K562 (cell line): Measurements from ENCODE around the gene CLSTN1. TPM values are rescaled to one million over a fixed set of nuclear protein-coding genes. Genes with fewer than 3 reads are reported as not detected.
A peak's percentile ranks its signal among the peaks of the same experiment; 100 is the strongest.

Experiments used
- TCF3 ChIP-seq: sonication (generic); formaldehyde crosslinking; IDR thresholded peaks from 2 replicates; pipeline ENCODE4 v1.4.0; 2020; ENCODE audit warnings: mild to moderate bottlenecking, missing genetic modification reagents
- polyA plus RNA-seq, 8 experiments: library from polyadenylated mRNA; depleted of rRNA in 4 of 8; stranded (reverse) in 5 of 8; unstranded in 3 of 8; fragments of >200 nt; fragmentation: Nextera tagmentation in 2 of 8; fragmentation: Illumina TruSeq in 1 of 8; extraction: Ambion mirVana in 2 of 8; extraction: Trizol in 1 of 8; gene quantifications; 2 replicates each; pipeline versions ENCODE4 v1.2.1 to v1.2.3, GENCODE V29; 2011 to 2014; ENCODE audit warnings: inconsistent platforms in 1 of 8, missing spikeins in 1 of 8
- total RNA-seq, 7 experiments: library from RNA; depleted of rRNA in 6 of 7; stranded (reverse); fragments of >200 nt in 6 of 7; fragmentation: Illumina TruSeq in 2 of 7; extraction: Trizol in 2 of 7; gene quantifications; 2 replicates each; pipeline versions ENCODE4 v1.2.1 to v1.2.3, GENCODE V29; 2011 to 2021; ENCODE audit warnings: low replicate concordance in 1 of 7
- TF ChIP-seq, protein P1 (sequence below): fragments of 450-650 bp; IDR thresholded peaks from 2 replicates; pipeline ENCODE4 v1.6.1; 2018; ENCODE audit not compliant: partially characterized antibody
- TF ChIP-seq, protein P2 (sequence below), 3 experiments: IDR thresholded peaks in 2 of 3; conservative IDR thresholded peaks in 1 of 3; 2 replicates each; pipeline ENCODE4 v1.5.1; 2011 to 2012; ENCODE audit warnings: low read length in 3 of 3, mild to moderate bottlenecking in 3 of 3, control low read depth in 2 of 3, improper control_type of control experiment in 1 of 3, inconsistent platforms in 1 of 3, low read depth in 1 of 3, mixed read lengths in 1 of 3, moderate library complexity in 1 of 3; ENCODE audit not compliant: insufficient read depth in 2 of 3
- TF ChIP-seq, protein P3 (sequence below): fragments of 450-650 bp; IDR thresholded peaks from 2 replicates; pipeline ENCODE4 v1.6.1; 2017; ENCODE audit warnings: antibody characterized with exemption, mild to moderate bottlenecking
- TF ChIP-seq, protein P4 (sequence below): fragments of 450-650 bp; IDR thresholded peaks from 2 replicates; pipeline ENCODE4 v1.6.1; 2016; ENCODE audit warnings: mild to moderate bottlenecking, moderate library complexity

Gene CLSTN1
- total and polyA plus RNA-seq, 9 of the 15 experiments (the other 6 are each of a cell fraction or from before 2014, with no cell fraction given), result 1.1 to 32.5 (median 13.3) TPM

DNA sequence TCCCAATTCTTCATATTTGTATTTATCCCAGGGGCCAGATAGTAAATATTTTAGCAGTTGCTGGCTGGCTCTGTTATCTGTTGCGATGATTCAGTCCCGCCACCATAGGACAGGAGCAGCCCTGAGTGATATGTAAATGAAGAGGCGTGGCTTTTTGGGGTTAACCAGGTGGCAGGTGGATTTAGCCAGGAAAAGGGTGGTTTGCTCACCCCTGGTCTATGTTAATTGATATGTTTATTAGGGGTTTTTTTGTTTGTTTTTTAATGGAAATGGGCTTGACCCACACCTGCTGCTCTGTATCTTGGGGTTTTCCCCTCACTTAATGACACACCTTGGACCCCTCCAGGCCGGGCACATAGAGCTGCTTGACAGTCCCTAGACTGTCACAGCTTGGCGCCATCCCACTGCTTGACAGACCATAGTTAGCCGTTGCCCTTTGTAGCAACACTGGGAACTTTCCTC lies 109.5 kb downstream of the CLSTN1 start (continued):
- TF ChIP-seq, protein P1, sequence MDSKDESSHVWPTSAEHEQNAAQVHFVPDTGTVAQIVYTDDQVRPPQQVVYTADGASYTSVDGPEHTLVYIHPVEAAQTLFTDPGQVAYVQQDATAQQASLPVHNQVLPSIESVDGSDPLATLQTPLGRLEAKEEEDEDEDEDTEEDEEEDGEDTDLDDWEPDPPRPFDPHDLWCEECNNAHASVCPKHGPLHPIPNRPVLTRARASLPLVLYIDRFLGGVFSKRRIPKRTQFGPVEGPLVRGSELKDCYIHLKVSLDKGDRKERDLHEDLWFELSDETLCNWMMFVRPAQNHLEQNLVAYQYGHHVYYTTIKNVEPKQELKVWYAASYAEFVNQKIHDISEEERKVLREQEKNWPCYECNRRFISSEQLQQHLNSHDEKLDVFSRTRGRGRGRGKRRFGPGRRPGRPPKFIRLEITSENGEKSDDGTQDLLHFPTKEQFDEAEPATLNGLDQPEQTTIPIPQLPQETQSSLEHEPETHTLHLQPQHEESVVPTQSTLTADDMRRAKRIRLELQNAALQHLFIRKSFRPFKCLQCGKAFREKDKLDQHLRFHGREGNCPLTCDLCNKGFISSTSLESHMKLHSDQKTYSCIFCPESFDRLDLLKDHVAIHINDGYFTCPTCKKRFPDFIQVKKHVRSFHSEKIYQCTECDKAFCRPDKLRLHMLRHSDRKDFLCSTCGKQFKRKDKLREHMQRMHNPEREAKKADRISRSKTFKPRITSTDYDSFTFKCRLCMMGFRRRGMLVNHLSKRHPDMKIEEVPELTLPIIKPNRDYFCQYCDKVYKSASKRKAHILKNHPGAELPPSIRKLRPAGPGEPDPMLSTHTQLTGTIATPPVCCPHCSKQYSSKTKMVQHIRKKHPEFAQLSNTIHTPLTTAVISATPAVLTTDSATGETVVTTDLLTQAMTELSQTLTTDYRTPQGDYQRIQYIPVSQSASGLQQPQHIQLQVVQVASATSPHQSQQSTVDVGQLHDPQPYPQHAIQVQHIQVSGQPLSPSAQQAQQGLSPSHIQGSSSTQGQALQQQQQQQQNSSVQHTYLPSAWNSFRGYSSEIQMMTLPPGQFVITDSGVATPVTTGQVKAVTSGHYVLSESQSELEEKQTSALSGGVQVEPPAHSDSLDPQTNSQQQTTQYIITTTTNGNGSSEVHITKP, result peak; percentile 77
- TF ChIP-seq TCF3, result peak; percentile 36
- TF ChIP-seq, protein P2, sequence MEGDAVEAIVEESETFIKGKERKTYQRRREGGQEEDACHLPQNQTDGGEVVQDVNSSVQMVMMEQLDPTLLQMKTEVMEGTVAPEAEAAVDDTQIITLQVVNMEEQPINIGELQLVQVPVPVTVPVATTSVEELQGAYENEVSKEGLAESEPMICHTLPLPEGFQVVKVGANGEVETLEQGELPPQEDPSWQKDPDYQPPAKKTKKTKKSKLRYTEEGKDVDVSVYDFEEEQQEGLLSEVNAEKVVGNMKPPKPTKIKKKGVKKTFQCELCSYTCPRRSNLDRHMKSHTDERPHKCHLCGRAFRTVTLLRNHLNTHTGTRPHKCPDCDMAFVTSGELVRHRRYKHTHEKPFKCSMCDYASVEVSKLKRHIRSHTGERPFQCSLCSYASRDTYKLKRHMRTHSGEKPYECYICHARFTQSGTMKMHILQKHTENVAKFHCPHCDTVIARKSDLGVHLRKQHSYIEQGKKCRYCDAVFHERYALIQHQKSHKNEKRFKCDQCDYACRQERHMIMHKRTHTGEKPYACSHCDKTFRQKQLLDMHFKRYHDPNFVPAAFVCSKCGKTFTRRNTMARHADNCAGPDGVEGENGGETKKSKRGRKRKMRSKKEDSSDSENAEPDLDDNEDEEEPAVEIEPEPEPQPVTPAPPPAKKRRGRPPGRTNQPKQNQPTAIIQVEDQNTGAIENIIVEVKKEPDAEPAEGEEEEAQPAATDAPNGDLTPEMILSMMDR (IDR thresholded peaks at IDR 0.05 in 2 of 3, conservative IDR thresholded peaks at IDR 0.05 in 1 of 3; ENCODE audit: insufficient read depth in 2 of 3, low read depth in 1 of 3, low read length in 3 of 3), result no peak
- TF ChIP-seq, protein P3, sequence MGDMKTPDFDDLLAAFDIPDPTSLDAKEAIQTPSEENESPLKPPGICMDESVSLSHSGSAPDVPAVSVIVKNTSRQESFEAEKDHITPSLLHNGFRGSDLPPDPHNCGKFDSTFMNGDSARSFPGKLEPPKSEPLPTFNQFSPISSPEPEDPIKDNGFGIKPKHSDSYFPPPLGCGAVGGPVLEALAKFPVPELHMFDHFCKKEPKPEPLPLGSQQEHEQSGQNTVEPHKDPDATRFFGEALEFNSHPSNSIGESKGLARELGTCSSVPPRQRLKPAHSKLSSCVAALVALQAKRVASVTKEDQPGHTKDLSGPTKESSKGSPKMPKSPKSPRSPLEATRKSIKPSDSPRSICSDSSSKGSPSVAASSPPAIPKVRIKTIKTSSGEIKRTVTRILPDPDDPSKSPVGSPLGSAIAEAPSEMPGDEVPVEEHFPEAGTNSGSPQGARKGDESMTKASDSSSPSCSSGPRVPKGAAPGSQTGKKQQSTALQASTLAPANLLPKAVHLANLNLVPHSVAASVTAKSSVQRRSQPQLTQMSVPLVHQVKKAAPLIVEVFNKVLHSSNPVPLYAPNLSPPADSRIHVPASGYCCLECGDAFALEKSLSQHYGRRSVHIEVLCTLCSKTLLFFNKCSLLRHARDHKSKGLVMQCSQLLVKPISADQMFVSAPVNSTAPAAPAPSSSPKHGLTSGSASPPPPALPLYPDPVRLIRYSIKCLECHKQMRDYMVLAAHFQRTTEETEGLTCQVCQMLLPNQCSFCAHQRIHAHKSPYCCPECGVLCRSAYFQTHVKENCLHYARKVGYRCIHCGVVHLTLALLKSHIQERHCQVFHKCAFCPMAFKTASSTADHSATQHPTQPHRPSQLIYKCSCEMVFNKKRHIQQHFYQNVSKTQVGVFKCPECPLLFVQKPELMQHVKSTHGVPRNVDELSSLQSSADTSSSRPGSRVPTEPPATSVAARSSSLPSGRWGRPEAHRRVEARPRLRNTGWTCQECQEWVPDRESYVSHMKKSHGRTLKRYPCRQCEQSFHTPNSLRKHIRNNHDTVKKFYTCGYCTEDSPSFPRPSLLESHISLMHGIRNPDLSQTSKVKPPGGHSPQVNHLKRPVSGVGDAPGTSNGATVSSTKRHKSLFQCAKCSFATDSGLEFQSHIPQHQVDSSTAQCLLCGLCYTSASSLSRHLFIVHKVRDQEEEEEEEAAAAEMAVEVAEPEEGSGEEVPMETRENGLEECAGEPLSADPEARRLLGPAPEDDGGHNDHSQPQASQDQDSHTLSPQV, result no peak
- TF ChIP-seq, protein P4, sequence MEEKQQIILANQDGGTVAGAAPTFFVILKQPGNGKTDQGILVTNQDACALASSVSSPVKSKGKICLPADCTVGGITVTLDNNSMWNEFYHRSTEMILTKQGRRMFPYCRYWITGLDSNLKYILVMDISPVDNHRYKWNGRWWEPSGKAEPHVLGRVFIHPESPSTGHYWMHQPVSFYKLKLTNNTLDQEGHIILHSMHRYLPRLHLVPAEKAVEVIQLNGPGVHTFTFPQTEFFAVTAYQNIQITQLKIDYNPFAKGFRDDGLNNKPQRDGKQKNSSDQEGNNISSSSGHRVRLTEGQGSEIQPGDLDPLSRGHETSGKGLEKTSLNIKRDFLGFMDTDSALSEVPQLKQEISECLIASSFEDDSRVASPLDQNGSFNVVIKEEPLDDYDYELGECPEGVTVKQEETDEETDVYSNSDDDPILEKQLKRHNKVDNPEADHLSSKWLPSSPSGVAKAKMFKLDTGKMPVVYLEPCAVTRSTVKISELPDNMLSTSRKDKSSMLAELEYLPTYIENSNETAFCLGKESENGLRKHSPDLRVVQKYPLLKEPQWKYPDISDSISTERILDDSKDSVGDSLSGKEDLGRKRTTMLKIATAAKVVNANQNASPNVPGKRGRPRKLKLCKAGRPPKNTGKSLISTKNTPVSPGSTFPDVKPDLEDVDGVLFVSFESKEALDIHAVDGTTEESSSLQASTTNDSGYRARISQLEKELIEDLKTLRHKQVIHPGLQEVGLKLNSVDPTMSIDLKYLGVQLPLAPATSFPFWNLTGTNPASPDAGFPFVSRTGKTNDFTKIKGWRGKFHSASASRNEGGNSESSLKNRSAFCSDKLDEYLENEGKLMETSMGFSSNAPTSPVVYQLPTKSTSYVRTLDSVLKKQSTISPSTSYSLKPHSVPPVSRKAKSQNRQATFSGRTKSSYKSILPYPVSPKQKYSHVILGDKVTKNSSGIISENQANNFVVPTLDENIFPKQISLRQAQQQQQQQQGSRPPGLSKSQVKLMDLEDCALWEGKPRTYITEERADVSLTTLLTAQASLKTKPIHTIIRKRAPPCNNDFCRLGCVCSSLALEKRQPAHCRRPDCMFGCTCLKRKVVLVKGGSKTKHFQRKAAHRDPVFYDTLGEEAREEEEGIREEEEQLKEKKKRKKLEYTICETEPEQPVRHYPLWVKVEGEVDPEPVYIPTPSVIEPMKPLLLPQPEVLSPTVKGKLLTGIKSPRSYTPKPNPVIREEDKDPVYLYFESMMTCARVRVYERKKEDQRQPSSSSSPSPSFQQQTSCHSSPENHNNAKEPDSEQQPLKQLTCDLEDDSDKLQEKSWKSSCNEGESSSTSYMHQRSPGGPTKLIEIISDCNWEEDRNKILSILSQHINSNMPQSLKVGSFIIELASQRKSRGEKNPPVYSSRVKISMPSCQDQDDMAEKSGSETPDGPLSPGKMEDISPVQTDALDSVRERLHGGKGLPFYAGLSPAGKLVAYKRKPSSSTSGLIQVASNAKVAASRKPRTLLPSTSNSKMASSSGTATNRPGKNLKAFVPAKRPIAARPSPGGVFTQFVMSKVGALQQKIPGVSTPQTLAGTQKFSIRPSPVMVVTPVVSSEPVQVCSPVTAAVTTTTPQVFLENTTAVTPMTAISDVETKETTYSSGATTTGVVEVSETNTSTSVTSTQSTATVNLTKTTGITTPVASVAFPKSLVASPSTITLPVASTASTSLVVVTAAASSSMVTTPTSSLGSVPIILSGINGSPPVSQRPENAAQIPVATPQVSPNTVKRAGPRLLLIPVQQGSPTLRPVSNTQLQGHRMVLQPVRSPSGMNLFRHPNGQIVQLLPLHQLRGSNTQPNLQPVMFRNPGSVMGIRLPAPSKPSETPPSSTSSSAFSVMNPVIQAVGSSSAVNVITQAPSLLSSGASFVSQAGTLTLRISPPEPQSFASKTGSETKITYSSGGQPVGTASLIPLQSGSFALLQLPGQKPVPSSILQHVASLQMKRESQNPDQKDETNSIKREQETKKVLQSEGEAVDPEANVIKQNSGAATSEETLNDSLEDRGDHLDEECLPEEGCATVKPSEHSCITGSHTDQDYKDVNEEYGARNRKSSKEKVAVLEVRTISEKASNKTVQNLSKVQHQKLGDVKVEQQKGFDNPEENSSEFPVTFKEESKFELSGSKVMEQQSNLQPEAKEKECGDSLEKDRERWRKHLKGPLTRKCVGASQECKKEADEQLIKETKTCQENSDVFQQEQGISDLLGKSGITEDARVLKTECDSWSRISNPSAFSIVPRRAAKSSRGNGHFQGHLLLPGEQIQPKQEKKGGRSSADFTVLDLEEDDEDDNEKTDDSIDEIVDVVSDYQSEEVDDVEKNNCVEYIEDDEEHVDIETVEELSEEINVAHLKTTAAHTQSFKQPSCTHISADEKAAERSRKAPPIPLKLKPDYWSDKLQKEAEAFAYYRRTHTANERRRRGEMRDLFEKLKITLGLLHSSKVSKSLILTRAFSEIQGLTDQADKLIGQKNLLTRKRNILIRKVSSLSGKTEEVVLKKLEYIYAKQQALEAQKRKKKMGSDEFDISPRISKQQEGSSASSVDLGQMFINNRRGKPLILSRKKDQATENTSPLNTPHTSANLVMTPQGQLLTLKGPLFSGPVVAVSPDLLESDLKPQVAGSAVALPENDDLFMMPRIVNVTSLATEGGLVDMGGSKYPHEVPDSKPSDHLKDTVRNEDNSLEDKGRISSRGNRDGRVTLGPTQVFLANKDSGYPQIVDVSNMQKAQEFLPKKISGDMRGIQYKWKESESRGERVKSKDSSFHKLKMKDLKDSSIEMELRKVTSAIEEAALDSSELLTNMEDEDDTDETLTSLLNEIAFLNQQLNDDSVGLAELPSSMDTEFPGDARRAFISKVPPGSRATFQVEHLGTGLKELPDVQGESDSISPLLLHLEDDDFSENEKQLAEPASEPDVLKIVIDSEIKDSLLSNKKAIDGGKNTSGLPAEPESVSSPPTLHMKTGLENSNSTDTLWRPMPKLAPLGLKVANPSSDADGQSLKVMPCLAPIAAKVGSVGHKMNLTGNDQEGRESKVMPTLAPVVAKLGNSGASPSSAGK, result no peak
